Mesendoderm (in vitro differentiated cells): ENCODE measurements around the gene ADGRL3.

Experiments used
- DNase-seq: peaks from one replicate; pipeline ENCODE4 v3.0.0; 2013
- H2AK5ac ChIP-seq: 2 replicates; pipeline ENCODE4 v1.6.1; 2013; ENCODE audit warnings: low read length, inconsistent platforms
- H2BK120ac ChIP-seq: 2 replicates; pipeline ENCODE4 v1.6.1; 2013; ENCODE audit warnings: low read depth, mild to moderate bottlenecking, low read length, moderate library complexity, mixed read lengths
- H2BK15ac ChIP-seq: replicated peaks from 2 replicates; pipeline ENCODE4 v1.6.1; 2013; ENCODE audit warnings: low read depth, mild to moderate bottlenecking, moderate library complexity
- H2BK5ac ChIP-seq: 2 replicates; pipeline ENCODE4 v1.6.1; 2013; ENCODE audit warnings: low read length, inconsistent platforms
- H3K18ac ChIP-seq: 2 replicates; pipeline ENCODE4 v1.6.1; 2013; ENCODE audit warnings: mild to moderate bottlenecking, low read length, mixed read lengths
- H3K23ac ChIP-seq: one replicate; pipeline ENCODE4 v1.6.1; 2013; ENCODE audit warnings: low read length
- H3K27ac ChIP-seq: 2 replicates; pipeline ENCODE4 v1.5.1; 2013; ENCODE audit warnings: low read depth, mild to moderate bottlenecking, inconsistent platforms, low read length, moderate library complexity
- H3K27me3 ChIP-seq: 2 replicates; pipeline ENCODE4 v1.6.1; 2013; ENCODE audit warnings: low read length, control low read depth, mild to moderate bottlenecking, inconsistent platforms; ENCODE audit not compliant: insufficient read depth, poor library complexity
- H3K36me3 ChIP-seq: 2 replicates; pipeline ENCODE4 v1.6.1; 2013; ENCODE audit warnings: low read length, inconsistent platforms; ENCODE audit not compliant: control insufficient read depth, insufficient read depth
- H3K4ac ChIP-seq: one replicate; pipeline ENCODE4 v1.6.1; 2013; ENCODE audit warnings: low read depth, mild to moderate bottlenecking, low read length, moderate library complexity
- H3K4me1 ChIP-seq: 2 replicates; pipeline ENCODE4 v1.6.1; 2013; ENCODE audit warnings: low read depth, low read length, inconsistent platforms; ENCODE audit not compliant: control insufficient read depth
- H3K4me2 ChIP-seq: 2 replicates; pipeline ENCODE4 v1.6.1; 2013; ENCODE audit warnings: low read length
- H3K4me3 ChIP-seq: 2 replicates; pipeline ENCODE4 v1.5.1; 2013; ENCODE audit warnings: mild to moderate bottlenecking, low read length
- H3K56ac ChIP-seq: one replicate; pipeline ENCODE4 v1.6.1; 2013; ENCODE audit warnings: low read length
- H3K79me1 ChIP-seq: 2 replicates; pipeline ENCODE4 v1.6.1; 2013; ENCODE audit warnings: low read length, inconsistent platforms
- H3K79me2 ChIP-seq: 2 replicates; pipeline ENCODE4 v1.6.1; 2013; ENCODE audit warnings: mild to moderate bottlenecking, low read length; ENCODE audit not compliant: control insufficient read depth, insufficient read depth
- H3K9ac ChIP-seq: 2 replicates; pipeline ENCODE4 v1.6.1; 2013; ENCODE audit warnings: low read length, inconsistent platforms
- H4K5ac ChIP-seq: one replicate; pipeline ENCODE4 v1.6.1; 2013; ENCODE audit warnings: low read length
- H4K8ac ChIP-seq: one replicate; pipeline ENCODE4 v1.6.1; 2013; ENCODE audit warnings: low read depth, mild to moderate bottlenecking, control low read depth, low read length, moderate library complexity
- WGBS: extraction: QIAGEN DNeasy Blood & Tissue Kit; methylation state at CpG from one replicate; pipeline ENCODE4 v1.1.7; 2013; ENCODE audit warnings: low lambda C conversion rate, missing lambda C conversion rate; ENCODE audit not compliant: insufficient coverage; ENCODE audit errors: extremely low coverage; 5-methylcytosine and 5-hydroxymethylcytosine counted together

The ADGRL3 gene

DNA sequence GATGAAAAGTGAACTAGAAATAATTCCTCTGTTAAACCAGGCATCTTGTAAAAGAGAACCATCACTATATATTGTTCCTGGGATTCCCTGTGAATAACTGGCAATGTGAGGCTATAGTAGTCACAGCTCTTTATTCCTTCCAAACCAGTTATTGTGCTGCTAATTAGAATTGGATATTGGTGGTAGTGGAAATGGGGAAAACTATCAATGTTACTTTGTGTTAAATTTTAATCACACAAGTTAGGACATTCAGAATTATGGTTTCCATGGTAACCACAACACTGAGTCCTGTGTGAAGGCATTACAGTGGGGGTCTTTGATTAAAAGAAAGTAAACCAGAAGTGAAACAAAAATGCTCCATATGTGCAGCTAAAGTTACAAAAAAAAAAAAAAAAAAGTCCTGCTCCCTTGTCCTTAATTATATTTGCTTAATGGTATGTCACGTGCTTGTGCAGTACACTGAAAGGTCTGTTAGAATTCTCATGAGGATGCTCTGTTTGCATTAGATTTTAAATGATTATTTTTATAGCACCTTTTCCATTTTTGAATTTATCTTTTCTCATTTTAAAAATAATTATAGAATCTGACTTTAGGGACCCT is 200.4 kb downstream of the ADGRL3 start:
- no peak overlapping the region for H2BK5ac ChIP-seq
- no peaks in the 10 kb centered on the region for H3K27me3 ChIP-seq
- H3K56ac ChIP-seq: no peak overlapping the region
- no peak overlapping the region for H2BK120ac ChIP-seq
- no peak overlapping the region for H4K5ac ChIP-seq
- no peaks in the 10 kb centered on the region for H3K79me2 ChIP-seq
- H3K27ac ChIP-seq: no peak overlapping the region
- no peak overlapping the region for H3K18ac ChIP-seq
- no peak overlapping the region for H3K9ac ChIP-seq
- H3K36me3 ChIP-seq: no peaks in the 10 kb centered on the region
- DNase-seq: no peak
- no peak overlapping the region for H3K4me3 ChIP-seq
- no peak overlapping the region for H3K4me2 ChIP-seq
- H4K8ac ChIP-seq: no peak overlapping the region
- no peaks in the 10 kb centered on the region for H3K79me1 ChIP-seq
- H3K4me1 ChIP-seq: peaks cover 3% of the 10 kb centered on the region
- no peak overlapping the region for H2BK15ac ChIP-seq
- H2AK5ac ChIP-seq: no peak overlapping the region
- H3K23ac ChIP-seq: no peak overlapping the region
- no peak overlapping the region for H3K4ac ChIP-seq
- no CpG with 5 or more reads among the region's 1 CpG for WGBS

DNA sequence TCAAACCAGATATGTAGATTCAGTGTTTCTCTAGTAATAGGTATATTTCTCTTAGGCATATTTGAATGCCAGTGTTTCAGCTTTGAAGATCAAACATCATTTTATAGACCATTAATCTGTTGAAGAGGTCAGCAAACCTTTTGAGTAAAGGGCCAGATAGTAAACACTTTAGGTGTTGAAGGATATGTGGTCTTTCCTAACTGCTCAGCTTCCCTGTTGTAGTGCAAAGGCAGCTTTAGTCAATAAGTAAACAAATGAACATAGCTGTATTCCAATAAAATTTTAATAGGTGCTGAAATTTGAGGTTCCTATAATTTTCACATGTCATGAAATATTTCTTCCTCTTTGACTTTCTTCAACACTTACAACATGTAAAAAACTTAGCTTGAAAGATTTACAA is 201.6 kb downstream of the ADGRL3 start:
- Histone ChIP-seq H3K4me1 (peaks cover 3% of the 10 kb centered on the region), H4K8ac (no peak overlapping the region)
- no peak for DNase-seq

GRCh38 chr4:61405307-61405706 is 205.2 kb downstream of the ADGRL3 start:
- Histone ChIP-seq H3K36me3 (no peaks in the 10 kb centered on the region), H4K5ac (no peak overlapping the region), H3K79me2 (no peaks in the 10 kb centered on the region), H3K9ac (no peak overlapping the region), H3K79me1 (no peaks in the 10 kb centered on the region), H2AK5ac (no peak overlapping the region), H3K27me3 (no peaks in the 10 kb centered on the region), H3K27ac (no peak overlapping the region), H3K4me2 (no peak overlapping the region), H3K18ac (no peak overlapping the region), H4K8ac (no peak overlapping the region), H3K4me3 (no peak overlapping the region), H2BK120ac (no peak overlapping the region), H3K23ac (no peak overlapping the region), H3K4me1 (no peaks in the 10 kb centered on the region), H2BK15ac (no peak overlapping the region), H3K56ac (no peak overlapping the region), H3K4ac (no peak overlapping the region), H2BK5ac (no peak overlapping the region)
- WGBS: no CpG with 5 or more reads among the region's 1 CpG
- DNase-seq: no peak

More for the DNA sequence above, 201.6 kb downstream of the ADGRL3 start:
- Histone ChIP-seq H3K56ac (no peak overlapping the region), H3K23ac (no peak overlapping the region), H3K18ac (no peak overlapping the region), H3K9ac (no peak overlapping the region), H2AK5ac (no peak overlapping the region), H3K79me2 (no peaks in the 10 kb centered on the region), H3K79me1 (no peaks in the 10 kb centered on the region), H3K4me2 (no peak overlapping the region), H2BK120ac (no peak overlapping the region), H3K36me3 (no peaks in the 10 kb centered on the region), H3K27me3 (no peaks in the 10 kb centered on the region), H2BK15ac (no peak overlapping the region), H4K5ac (no peak overlapping the region), H3K4me3 (no peak overlapping the region), H2BK5ac (no peak overlapping the region), H3K4ac (no peak overlapping the region), H3K27ac (no peak overlapping the region)

DNA sequence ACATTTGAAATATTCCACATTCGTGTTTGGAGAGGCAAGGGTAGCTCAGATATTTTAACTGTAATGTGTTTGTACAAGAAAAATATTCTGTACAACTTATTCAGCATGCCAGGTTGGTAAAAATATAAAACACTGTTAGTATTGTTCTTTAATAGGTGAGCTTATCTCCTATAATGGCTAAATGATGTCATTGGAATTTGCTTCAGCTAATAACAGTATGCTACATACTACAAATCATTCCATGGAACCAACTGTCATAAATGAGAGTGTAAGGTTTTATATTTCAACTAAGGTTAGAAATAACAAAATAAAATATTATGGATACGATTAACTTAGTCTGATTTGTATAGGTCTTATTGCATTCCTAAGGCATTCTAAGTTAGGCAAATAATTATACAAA is 206.6 kb downstream of the ADGRL3 start:
- no peaks in the 10 kb centered on the region for H3K27me3 ChIP-seq
- H3K27ac ChIP-seq: no peak overlapping the region
- DNase-seq: no peak
- no peaks in the 10 kb centered on the region for H3K36me3 ChIP-seq
- H2BK15ac ChIP-seq: no peak overlapping the region
- no CpG with 5 or more reads among the region's 2 CpGs for WGBS
- no peak overlapping the region for H3K23ac ChIP-seq
- no peak overlapping the region for H3K4me2 ChIP-seq
- no peaks in the 10 kb centered on the region for H3K4me1 ChIP-seq
- H2AK5ac ChIP-seq: no peak overlapping the region
- H3K79me1 ChIP-seq: no peaks in the 10 kb centered on the region
- no peak overlapping the region for H4K8ac ChIP-seq
- H3K9ac ChIP-seq: no peak overlapping the region
- no peak overlapping the region for H3K4ac ChIP-seq
- no peaks in the 10 kb centered on the region for H3K79me2 ChIP-seq
- H3K18ac ChIP-seq: no peak overlapping the region
- no peak overlapping the region for H4K5ac ChIP-seq
- no peak overlapping the region for H3K4me3 ChIP-seq
- H2BK120ac ChIP-seq: no peak overlapping the region
- H2BK5ac ChIP-seq: no peak overlapping the region
- H3K56ac ChIP-seq: no peak overlapping the region

GRCh38 chr4:61407642-61408618 is 207.8 kb downstream of the ADGRL3 start:
- no CpG with 5 or more reads among the region's 7 CpGs for WGBS
- H3K18ac ChIP-seq: no peak overlapping the region
- no peak overlapping the region for H3K56ac ChIP-seq
- no peaks in the 10 kb centered on the region for H3K27me3 ChIP-seq
- no peaks in the 10 kb centered on the region for H3K79me2 ChIP-seq
- H3K9ac ChIP-seq: no peak overlapping the region
- H3K4me2 ChIP-seq: no peak overlapping the region
- no peaks in the 10 kb centered on the region for H3K4me1 ChIP-seq
- no peak overlapping the region for H4K5ac ChIP-seq
- H3K4ac ChIP-seq: no peak overlapping the region
- H3K36me3 ChIP-seq: no peaks in the 10 kb centered on the region
- H3K79me1 ChIP-seq: no peaks in the 10 kb centered on the region
- H3K27ac ChIP-seq: no peak overlapping the region
- no peak overlapping the region for H3K4me3 ChIP-seq
- no peak overlapping the region for H3K23ac ChIP-seq
- DNase-seq: peak; percentile 17
- no peak overlapping the region for H2BK5ac ChIP-seq
- no peak overlapping the region for H2BK15ac ChIP-seq
- no peak overlapping the region for H4K8ac ChIP-seq
- no peak overlapping the region for H2AK5ac ChIP-seq
- no peak overlapping the region for H2BK120ac ChIP-seq
